Fibroblast of mammary gland (primary cell): ENCODE measurements around the gene IGF2.
A peak's percentile ranks its signal among the peaks of the same experiment; 100 is the strongest.

Source experiments
- DNase-seq: peaks from one replicate; pipeline ENCODE4 v3.0.0-alpha.2; 2010; ENCODE audit warnings: low read depth
- H3K4me3 ChIP-seq: 2 replicates; pipeline ENCODE4 v1.5.1; 2011; ENCODE audit warnings: low read depth, mild to moderate bottlenecking, low read length, moderate library complexity; ENCODE audit not compliant: control insufficient read depth
- CTCF ChIP-seq: conservative IDR thresholded peaks from 2 replicates; pipeline ENCODE4 v1.5.1; 2011; ENCODE audit warnings: low read depth, low read length, inconsistent platforms; ENCODE audit not compliant: control insufficient read depth, insufficient read depth

The IGF2 gene

GRCh38 chr11:2158966-2159365, 19.8 kb upstream of the IGF2 start:
- no peak for DNase-seq
- TF ChIP-seq CTCF, result no peak
- H3K4me3 ChIP-seq, result no peak overlapping the region

GRCh38 chr11:2158296-2158737, 19.1 kb upstream of the IGF2 start:
- H3K4me3 ChIP-seq, result no peak overlapping the region
- DNase-seq, result no peak
- no peak for TF ChIP-seq CTCF

GRCh38 chr11:2157294-2158040, 18.3 kb upstream of the IGF2 start:
- H3K4me3 ChIP-seq, result no peak overlapping the region
- DNase-seq, result no peak
- no peak for TF ChIP-seq CTCF

GRCh38 chr11:2156416-2157182, 17.4 kb upstream of the IGF2 start:
- peak; percentile 44 for DNase-seq
- peak; percentile 70 for TF ChIP-seq CTCF
- H3K4me3 ChIP-seq, result no peak overlapping the region

GRCh38 chr11:2155511-2155910, 16.3 kb upstream of the IGF2 start:
- TF ChIP-seq CTCF, result no peak

GRCh38 chr11:2154889-2155288, 15.7 kb upstream of the IGF2 start:
- TF ChIP-seq CTCF, result no peak
- no peak overlapping the region for H3K4me3 ChIP-seq
- DNase-seq, result no peak

More at GRCh38 chr11:2155511-2155910, 16.3 kb upstream of the IGF2 start:
- no peak overlapping the region for H3K4me3 ChIP-seq
- DNase-seq, result no peak
